ENCODE data around the gene SPNS2. TPM values are rescaled to one million over a fixed set of nuclear protein-coding genes. Genes with fewer than 3 reads are reported as not detected.

SPNS2 gene
- total RNA-seq, 1 donor from 2014 or later = 73.0 TPM

- Mint-ChIP-seq H3K27ac (ENCODE audit: unreplicated experiment) (peak overlapping the region; percentile 33), H3K9me3 (ENCODE audit: unreplicated experiment) (peaks cover 6% of the 10 kb centered on the region), H3K4me1 (ENCODE audit: low read depth, unreplicated experiment) (peaks cover 6% of the 10 kb centered on the region), H3K27me3 (ENCODE audit: unreplicated experiment) (peaks cover 9% of the 10 kb centered on the region), H3K4me3 (ENCODE audit: unreplicated experiment) (no peak overlapping the region), H3K36me3 (ENCODE audit: unreplicated experiment) (peaks cover 5% of the 10 kb centered on the region)
- DNase-seq = no peak
- TF ChIP-seq, protein P1, sequence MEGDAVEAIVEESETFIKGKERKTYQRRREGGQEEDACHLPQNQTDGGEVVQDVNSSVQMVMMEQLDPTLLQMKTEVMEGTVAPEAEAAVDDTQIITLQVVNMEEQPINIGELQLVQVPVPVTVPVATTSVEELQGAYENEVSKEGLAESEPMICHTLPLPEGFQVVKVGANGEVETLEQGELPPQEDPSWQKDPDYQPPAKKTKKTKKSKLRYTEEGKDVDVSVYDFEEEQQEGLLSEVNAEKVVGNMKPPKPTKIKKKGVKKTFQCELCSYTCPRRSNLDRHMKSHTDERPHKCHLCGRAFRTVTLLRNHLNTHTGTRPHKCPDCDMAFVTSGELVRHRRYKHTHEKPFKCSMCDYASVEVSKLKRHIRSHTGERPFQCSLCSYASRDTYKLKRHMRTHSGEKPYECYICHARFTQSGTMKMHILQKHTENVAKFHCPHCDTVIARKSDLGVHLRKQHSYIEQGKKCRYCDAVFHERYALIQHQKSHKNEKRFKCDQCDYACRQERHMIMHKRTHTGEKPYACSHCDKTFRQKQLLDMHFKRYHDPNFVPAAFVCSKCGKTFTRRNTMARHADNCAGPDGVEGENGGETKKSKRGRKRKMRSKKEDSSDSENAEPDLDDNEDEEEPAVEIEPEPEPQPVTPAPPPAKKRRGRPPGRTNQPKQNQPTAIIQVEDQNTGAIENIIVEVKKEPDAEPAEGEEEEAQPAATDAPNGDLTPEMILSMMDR (IDR thresholded peaks at IDR 0.05; ENCODE audit: partially characterized antibody, unreplicated experiment) = no peak
Measured at GRCh38 chr17:4534515-4534914, 35.8 kb downstream of the SPNS2 start.

DNA sequence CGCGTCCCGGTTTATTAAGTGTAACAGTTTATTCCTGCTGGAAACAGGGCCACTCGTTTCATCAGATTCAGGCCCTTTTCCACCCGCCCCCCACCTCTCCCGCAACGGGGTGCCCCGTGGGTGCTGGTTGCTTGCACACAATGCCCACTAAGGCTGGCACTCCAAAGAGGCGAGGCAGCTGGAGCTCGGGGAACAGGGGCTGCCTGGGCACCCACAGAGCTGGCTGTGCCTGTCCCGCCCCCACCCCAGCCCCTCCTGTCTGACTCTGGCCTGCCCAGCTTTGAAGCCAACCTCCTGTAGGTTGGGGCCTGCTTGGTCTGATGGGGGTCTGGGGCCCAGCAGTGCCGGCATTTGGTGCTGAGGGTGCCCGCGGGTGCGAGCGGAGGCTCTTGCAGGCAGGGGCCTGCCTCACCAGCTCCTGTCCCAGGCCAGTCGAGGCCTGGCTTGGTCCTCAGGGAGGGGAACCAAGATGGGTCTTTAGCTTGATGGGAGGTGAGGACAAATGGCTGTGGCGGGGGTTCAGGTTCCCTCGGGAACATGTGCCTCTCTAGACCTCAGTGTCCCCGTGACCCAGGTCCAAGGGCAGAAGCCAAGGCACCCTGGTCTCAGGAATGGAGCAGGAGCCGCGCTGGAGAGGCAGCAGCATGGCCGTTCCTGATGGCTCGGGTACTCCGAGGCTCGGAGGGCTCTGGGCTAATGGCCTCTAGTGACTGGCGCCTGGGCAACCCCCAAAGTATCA is 36.4 kb downstream of the SPNS2 start:
- H3K4me1 Mint-ChIP-seq (ENCODE audit: low read depth, unreplicated experiment) = peaks cover 3% of the 10 kb centered on the region
- TF ChIP-seq, protein P1 (IDR thresholded peaks at IDR 0.05; ENCODE audit: partially characterized antibody, unreplicated experiment) = no peak
- no peak overlapping the region for H3K27ac Mint-ChIP-seq (ENCODE audit: unreplicated experiment)
- no peak for DNase-seq
- H3K4me3 Mint-ChIP-seq (ENCODE audit: unreplicated experiment) = no peak overlapping the region
- H3K36me3 Mint-ChIP-seq (ENCODE audit: unreplicated experiment) = peaks cover 5% of the 10 kb centered on the region
- H3K27me3 Mint-ChIP-seq (ENCODE audit: unreplicated experiment) = peaks cover 7% of the 10 kb centered on the region
- H3K9me3 Mint-ChIP-seq (ENCODE audit: unreplicated experiment) = peaks cover 6% of the 10 kb centered on the region

DNA sequence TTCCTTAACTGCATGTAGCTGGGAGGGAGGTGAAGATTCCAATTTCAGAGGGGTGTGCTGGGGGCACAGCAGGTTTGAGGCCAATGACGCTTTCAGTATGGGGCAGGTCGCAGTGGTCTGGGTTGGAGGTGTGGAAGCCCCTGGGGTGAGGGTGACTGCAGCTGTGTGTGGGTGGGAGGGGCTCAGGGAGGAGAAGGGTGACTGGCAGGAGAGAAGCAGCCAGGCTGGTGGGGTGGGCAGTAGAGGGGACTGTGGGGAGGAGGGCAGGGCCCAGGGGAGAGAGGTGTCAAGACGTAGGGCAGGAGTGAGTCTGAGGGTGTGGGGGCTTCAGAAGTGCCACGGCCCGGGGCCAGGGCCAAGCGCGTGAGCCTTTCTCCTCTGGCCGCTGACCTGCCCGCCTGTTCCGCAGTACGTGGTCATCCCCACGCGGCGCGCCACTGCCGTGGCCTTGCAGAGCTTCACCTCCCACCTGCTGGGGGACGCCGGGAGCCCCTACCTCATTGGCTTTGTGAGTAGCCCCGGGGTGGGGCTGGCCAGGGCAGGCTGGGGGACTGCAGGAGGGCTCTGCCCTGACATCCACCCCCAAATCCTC is 37.1 kb downstream of the SPNS2 start:
- Mint-ChIP-seq H3K9me3 (ENCODE audit: unreplicated experiment) (peaks cover 4% of the 10 kb centered on the region), H3K4me1 (ENCODE audit: low read depth, unreplicated experiment) (peaks cover 3% of the 10 kb centered on the region), H3K27ac (ENCODE audit: unreplicated experiment) (no peak overlapping the region), H3K36me3 (ENCODE audit: unreplicated experiment) (peaks cover 5% of the 10 kb centered on the region), H3K4me3 (ENCODE audit: unreplicated experiment) (no peak overlapping the region), H3K27me3 (ENCODE audit: unreplicated experiment) (peaks cover 7% of the 10 kb centered on the region)
- TF ChIP-seq, protein P1 (IDR thresholded peaks at IDR 0.05; ENCODE audit: partially characterized antibody, unreplicated experiment) = no peak
- peak; percentile 24 for DNase-seq

- DNase-seq = peak; percentile 32
- Mint-ChIP-seq H3K27ac (ENCODE audit: unreplicated experiment) (no peak overlapping the region), H3K27me3 (ENCODE audit: unreplicated experiment) (peaks cover 7% of the 10 kb centered on the region)
Measured at GRCh38 chr17:4536259-4536741, 37.6 kb downstream of the SPNS2 start.

More at GRCh38 chr17:4536259-4536741, 37.6 kb downstream of the SPNS2 start:
- no peak overlapping the region for H3K4me3 Mint-ChIP-seq (ENCODE audit: unreplicated experiment)
- peaks cover 5% of the 10 kb centered on the region for H3K36me3 Mint-ChIP-seq (ENCODE audit: unreplicated experiment)
- TF ChIP-seq, protein P1 (IDR thresholded peaks at IDR 0.05; ENCODE audit: partially characterized antibody, unreplicated experiment) = no peak
- H3K4me1 Mint-ChIP-seq (ENCODE audit: low read depth, unreplicated experiment) = peaks cover 3% of the 10 kb centered on the region
- peaks cover 4% of the 10 kb centered on the region for H3K9me3 Mint-ChIP-seq (ENCODE audit: unreplicated experiment)

Data from glutamatergic neuron (in vitro differentiated cells).